Limb (tissue), 2 donors: ENCODE measurements around the gene TOP1.
A peak's percentile ranks its signal among the peaks of the same experiment; 100 is the strongest.

Source experiments
- DNase-seq, 2 donors: peaks; one replicate each; pipeline ENCODE4 v3.0.0-alpha.2; 2016; ENCODE audit errors: extremely low spot score in 2 of 2

Gene TOP1

DNA sequence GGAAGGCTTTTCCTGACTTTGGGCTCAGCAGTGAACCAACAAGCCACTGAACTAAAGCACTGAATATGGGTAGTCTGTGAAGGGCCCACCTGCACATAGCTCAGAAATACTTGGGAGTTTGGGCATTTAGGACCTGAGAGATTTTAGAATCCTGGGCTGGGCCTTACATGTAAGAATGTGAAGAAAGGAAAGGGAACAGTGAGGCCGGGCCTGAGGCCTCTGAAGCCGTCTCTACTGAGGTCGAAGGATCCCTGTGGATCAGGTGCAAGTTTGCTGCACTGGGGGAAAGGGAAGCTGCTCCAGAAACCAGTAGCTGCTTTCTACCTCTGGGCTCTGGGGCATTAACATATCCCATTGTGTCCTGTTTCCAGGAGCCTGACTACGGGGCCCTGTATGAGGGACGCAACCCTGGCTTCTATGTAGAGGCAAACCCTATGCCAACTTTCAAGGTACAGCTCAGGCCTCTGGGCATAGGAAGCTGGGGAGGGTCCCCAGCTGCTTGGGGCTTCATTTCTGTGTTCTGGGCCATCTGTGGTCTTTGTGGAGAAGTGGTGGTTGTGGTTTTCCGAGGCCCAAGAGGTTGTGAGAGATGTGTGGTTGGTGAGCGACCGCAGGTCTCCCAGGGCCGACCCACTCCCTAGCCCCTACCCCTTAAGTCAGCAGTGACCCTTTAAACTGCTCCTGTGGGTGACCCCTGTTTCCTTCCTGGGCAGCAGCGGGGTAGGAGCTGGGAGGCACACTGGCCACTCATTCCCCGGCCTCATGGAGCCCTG, 139.0 kb downstream of the TOP1 start:
- no peak for DNase-seq

DNA sequence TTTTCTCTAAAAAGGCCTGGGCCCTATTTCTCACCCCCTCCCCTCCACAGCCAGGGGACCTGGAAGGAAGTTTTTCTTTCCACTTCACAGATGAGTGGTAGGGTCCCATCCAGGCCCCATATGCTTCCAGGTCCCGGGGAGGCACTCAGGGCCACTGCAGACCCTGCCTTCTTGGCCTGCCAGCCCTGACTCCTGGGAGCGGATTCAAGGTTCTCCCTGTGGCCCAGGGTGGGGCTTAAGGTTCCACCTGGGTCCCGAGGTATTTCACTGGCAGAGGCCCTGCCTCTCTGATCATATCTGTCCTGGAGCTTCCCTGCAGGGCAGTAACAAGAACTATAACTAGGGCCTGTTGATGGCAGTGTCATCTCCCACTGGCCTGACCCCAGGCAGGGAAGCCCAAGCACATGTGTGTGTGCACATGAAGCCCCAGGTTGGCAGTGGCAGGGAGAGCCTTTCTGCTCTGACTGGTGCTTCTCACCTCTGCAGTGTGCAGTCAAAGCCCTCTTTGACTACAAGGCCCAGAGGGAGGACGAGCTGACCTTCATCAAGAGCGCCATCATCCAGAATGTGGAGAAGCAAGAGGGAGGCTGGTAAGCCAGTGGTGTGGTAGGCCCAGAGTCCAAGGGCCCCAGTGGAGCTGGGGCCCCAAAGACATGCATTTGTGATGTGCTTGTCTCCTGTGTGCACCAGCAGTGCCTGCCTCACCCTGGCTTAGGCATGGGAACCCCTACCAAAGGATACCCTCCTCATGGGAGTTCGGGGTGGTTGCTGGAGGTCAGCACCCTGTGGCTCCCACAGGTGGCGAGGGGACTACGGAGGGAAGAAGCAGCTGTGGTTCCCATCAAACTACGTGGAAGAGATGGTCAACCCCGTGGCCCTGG, 139.9 kb downstream of the TOP1 start:
- no peak for DNase-seq

GRCh38 chr20:41169162-41169690, 140.6 kb downstream of the TOP1 start:
- DNase-seq, result no peak

- no peak for DNase-seq
Measured at GRCh38 chr20:41169791-41170351, 141.2 kb downstream of the TOP1 start.

- peak in 1 of 2 donors; percentile 24 for DNase-seq
Measured at GRCh38 chr20:41170386-41171105, 141.9 kb downstream of the TOP1 start.

DNA sequence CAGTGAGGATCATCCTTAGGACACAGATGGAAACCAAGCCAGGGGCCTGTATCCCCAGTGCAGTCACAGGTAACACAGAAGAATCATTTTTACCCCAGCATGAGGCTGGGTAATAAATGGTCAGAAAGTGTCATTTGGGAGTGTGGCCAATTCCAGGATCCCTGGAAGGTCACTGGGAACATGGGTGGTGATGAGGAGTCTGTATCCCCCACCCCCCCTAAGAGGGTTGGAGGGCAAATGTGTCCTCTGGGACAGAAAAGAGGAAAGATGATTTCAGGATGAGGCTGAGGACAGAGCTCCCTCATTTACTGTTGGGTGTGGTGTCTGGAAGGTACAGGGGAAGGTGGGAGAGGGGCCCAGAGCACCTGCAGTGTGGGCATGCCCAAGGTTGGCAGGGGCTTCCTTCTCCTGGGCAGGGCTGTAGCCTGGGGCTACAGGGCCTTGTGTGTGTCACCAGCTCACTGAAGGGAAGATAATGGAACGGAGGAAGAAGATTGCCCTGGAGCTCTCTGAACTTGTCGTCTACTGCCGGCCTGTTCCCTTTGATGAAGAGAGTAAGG, 143.2 kb downstream of the TOP1 start:
- peak in 1 of 2 donors; percentile 23 for DNase-seq

DNA sequence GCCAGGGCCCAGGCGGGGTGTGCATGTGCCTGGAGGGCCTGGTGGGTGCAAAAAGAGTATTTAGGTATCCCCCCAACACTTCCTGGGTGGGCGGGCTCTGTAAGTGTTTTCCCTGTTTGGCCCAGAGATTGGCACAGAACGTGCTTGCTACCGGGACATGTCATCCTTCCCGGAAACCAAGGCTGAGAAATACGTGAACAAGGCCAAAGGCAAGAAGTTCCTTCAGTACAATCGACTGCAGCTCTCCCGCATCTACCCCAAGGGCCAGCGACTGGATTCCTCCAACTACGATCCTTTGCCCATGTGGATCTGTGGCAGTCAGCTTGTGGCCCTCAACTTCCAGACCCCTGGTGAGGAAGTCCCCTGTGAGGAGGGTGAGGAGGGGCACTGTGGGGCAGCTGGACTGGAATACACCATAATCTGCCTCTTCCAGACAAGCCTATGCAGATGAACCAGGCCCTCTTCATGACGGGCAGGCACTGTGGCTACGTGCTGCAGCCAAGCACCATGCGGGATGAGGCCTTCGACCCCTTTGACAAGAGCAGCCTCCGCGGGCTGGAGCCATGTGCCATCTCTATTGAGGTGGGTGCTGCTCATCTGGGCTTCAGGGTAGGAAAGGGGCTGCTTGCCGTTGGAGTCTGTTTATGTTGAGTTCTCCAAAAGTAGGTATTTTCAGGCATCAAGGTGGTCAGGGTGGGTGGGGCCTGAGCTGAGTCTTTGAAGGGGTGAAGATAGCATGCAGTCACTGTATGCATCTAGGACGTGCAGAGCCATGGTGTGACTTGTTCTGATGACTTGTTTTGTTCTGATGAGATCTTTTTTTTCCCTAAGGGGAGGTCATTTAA, 143.9 kb downstream of the TOP1 start:
- peak in 1 of 2 donors; percentile 36 for DNase-seq

DNA sequence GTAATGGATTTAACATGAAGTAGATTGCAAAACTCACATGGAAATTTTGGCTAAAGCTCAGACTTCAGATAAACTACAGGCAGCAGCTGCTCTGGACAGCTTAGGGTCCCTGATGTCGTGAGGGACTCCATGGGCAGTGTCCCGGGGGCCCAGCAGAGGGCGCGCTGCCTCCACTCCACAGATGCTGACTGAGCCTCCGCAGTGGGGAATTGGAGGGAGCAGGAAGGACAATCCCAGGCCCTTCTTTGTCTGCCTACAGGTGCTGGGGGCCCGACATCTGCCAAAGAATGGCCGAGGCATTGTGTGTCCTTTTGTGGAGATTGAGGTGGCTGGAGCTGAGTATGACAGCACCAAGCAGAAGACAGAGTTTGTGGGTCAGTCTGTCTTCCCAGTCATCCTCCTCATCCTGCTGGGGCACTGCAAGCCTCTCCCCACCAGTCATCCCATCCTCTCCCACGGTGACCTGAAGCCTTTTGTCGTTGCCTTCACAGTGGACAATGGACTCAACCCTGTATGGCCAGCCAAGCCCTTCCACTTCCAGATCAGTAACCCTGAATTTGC, 144.6 kb downstream of the TOP1 start:
- DNase-seq, result peak; percentile 69 to 87

DNA sequence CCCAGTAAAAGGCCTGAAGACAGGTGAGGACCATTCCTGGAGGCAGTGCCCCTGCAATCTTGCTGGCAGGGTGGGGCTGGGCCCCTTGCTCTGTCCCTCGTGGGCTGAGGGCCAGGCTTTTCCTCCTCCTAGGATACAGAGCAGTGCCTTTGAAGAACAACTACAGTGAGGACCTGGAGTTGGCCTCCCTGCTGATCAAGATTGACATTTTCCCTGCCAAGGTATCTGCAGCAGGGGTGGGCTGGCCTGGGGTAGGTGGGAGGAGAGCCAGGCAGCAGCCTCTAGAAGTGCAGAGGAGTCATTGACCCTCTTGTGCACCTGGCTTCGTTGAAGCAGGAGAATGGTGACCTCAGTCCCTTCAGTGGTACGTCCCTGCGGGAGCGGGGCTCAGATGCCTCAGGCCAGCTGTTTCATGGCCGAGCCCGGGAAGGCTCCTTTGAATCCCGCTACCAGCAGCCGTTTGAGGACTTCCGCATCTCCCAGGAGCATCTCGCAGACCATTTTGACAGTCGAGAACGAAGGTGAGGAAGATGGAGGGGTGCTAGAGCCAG, 145.2 kb downstream of the TOP1 start:
- peak in 1 of 2 donors; percentile 23 for DNase-seq
